ENCODE measurements around the gene DHRS9.

Gene DHRS9

DNA sequence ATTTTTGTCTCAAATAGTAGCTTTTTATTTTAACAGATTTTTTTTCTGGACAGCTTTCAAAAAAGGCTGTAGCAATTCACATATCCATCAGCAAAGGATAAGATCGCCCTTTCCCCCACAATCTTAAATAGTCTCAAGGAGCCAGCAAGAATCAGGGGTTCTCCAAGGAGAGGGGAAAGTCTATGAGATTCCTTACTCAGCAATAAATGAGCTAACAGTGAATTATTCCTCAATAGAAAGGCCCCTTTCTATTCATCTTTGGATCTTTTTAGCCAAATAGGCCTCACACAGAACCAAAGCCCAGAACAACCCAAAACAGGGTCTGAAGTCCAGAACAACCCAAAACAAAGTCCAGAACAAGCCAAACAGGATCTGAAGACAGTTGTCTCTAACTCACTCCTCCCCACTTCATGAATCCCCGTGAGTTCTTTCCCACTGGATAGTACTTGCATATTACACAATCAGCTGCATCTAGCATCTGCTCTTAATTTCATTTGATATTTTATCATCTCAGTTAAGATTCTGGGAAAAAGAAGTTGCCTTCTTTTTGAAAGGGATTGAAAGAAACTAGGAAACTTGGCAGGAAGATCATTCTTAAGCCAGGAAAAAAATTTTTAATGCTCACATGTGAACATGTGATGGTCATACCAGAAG, 3.4 kb upstream of the DHRS9 start:
- peak; percentile 3 for DNase-seq

GRCh38 chr2:169066897-169067296, 2.5 kb upstream of the DHRS9 start:
- DNase-seq = no peak

- DNase-seq = no peak
Measured at GRCh38 chr2:169069833-169070232, 470 bp downstream of the DHRS9 start.

DNA sequence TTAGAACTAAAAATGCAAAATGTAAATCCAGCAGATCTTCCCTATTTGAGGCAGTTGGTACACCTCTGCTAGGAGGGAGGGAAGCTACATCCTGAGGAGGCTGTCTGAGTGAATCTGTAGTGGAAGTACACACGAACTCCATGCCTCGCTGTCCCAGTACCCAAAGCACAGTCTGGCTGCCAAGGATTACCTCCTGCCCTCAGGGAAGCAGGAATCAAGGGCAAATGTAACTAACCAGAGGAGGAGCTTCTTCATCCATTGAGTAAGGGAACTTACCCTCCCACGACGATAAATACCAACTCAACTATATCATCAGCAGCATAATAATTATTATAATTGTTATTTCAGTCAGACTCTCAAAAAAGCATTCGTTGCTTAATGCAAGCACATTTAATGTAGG, 2.1 kb downstream of the DHRS9 start:
- no peak for DNase-seq

DNA sequence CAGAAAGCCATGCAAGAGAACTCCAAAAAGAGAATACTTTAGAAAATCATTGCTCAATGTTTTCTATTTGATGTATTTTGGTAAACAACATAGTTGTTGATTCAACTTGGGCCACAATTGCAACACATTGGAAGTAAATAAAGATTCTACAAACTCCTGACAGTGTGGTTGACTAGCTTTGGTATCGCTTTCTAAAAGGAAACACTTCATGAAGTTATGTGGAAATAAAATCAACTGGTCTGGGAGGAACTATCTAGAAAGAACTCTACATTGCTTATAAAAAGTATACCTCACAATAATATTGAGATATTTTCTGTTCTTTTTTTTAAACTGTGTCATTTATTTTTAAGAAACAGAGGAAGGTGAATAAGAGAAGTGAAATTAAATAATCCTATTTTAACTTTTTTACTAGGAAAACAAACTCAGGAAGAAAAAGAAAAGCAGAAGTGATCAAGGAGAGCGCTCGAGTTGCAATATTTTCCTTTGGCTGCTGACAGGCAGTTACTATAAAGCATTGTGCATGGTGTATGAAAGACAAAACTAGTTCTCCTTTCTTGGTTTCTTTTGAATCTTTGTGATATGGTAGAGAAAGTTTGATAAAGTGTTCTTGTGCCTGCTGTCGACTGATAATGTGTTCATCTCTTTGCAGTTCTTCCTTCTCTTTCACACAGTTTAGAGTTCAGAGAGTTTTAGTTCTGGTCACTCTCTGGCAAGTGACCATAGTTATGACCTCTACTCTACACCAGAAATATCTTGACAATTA, 3.0 kb downstream of the DHRS9 start:
- no peak for DNase-seq

- no peak for DNase-seq
Measured at GRCh38 chr2:169073211-169073962, 4.0 kb downstream of the DHRS9 start.

- DNase-seq = no peak
Measured at GRCh38 chr2:169073963-169074751, 4.8 kb downstream of the DHRS9 start.

DNA sequence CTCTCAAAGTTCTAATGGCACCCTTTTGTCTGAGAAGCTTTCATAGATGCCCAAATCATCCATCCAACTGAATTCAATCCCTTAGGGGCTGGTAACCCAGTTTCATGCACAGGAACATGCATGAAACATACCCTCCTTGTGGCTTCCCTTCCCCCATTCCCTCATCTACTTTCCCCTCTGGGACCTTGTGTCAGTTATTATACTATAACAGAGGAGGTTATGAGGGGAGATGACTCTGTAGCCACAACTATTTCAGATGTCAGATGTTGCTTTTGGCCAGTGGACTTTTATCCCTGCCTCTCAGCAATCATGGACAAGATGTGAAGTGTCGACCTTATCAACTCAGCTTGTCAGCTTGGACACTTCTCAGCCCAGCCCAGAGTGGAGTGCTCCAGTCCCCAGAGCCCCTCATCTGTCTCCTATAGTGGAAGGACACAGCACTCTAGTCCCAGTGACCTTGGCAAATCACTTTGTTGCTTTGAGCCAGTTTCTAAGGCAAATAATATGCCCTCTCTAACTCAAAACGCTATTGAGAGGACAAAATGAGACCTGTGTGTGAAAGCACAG, 8.4 kb downstream of the DHRS9 start:
- no peak for DNase-seq

GRCh38 chr2:169080250-169081069, 11.1 kb downstream of the DHRS9 start:
- no peak for DNase-seq

- DNase-seq = no peak
Measured at GRCh38 chr2:169081551-169081950, 12.2 kb downstream of the DHRS9 start.

- no peak for DNase-seq
Measured at GRCh38 chr2:169082995-169083394, 13.6 kb downstream of the DHRS9 start.

- no peak for DNase-seq
Measured at GRCh38 chr2:169086893-169087467, 17.6 kb downstream of the DHRS9 start.

DNA sequence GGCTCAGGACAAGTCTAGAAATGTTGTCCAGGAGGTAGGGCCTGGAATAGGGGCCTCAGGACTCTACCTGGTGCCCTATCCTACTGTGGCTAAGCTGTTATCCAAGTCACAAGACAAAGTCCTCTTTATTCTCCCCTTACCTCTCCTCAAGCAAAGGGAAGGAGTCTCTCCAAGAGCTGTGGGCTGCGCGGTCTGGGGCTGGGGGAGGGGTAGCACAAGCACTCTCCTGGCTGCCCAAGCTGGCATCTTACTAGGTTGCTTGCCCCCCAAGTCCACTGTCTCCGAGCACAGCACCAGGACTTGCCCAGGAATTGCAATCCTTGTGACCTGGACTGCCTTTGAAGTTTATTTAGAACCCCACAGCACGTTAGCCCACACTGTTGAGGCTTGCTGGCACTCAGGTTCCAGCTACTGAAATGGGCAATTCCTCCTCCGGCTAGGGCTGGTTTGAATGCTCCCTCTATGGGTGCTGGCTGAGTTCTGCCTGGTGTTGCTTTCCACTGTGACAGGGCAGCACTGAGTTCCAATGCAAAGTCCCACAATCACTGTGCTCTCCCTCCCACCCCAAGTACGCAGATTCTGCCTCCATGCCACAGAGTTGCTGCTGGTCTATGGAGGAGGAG, 18.5 kb downstream of the DHRS9 start:
- no peak for DNase-seq

DNA sequence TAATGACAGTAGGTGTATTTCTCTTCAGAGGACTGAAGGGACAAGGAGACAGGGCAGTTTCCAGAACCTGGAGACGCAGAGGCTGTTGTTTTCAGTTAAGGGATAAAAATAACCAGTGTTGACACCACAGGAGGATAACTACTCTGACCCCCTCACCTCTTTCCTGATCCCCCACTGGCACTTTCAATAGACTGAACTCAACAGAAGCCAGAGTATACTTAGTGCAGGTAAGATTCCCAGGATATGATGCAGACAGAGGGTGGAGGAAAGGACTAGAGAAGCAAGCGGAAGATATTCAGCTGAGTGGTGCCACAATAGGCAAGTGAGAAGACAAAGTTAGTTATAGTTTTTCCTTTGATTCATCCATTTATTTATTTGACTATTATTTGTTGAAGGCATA, 19.8 kb downstream of the DHRS9 start:
- DNase-seq = no peak

DNA sequence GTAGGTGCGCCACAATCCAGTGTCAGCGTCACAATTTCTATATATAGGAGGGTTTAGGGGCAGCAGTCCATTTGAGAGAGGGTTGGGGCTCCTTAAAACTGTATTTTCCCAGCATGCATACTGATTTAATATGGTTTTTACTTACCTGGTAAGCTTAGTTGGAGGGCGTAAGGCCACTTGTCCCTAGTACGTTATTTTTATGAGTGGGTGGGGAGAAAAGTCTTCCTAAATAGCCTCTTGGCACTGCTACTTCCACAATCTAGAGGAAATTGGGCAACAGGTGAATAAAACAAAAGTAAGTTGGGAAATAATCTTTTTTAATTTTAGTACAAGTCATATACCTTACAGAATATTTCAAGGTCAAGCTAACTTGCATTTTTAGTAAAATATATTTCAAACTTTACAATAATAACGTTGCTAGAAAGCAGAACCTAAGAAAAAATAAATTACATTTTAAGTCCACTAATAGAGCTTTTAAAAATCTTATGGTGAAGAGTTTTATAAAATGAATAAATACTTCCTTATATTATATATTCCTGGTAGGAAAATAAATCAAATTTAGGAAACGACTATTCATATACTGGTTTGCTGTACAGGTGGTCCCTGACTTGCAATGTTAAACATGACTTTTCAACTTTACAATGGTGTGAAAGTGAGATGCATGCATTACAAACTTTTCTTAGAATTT, 20.9 kb downstream of the DHRS9 start:
- peak; percentile 13 for DNase-seq

DNA sequence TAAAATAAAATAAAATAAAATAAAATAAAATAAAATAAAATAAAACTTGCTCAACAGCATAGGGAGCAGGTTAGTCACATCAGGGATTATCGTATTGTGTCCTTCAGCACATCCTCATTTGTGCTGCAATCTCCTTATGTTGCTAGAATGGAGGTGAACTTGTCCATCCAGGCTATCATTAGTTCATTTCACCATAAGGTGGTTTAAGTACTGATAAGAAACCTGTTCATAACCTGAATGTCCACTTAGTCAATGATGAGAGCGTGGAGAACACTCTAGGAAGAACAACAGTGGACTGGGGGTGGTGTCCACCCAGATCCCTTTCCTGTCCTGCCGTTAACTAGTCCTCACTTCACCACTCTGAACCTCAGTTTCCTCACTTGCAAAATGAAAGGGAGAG, 21.9 kb downstream of the DHRS9 start:
- DNase-seq = no peak

DNA sequence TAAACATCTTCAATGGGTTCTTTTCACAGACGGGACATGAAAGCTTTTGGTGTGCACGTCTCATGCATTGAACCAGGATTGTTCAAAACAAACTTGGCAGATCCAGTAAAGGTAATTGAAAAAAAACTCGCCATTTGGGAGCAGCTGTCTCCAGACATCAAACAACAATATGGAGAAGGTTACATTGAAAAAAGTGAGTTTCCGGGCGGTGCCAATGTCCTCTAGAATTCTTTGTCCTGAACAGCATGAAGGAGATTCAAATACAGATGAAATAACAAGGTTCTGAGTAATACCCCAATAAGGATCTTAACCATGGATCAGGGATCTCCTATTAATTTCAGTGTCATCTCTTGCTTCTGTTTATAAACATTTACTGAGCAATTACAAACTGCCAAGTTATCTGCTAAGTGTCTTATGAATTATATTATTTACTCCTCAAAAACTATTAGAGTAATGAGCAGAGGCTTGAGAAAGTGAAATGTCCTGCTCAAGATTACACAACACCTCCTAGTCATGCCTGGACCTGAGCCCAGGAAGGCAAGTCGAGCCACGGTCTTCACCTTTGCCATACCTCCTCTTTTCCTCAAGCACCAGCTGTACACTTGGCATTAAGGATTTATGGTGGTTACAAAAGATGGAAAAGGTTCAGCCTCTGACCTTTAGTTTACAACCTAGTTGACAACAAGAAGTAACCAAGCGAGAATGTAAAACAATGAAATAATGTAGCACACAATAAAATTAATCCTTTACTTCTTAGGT, 22.6 kb downstream of the DHRS9 start:
- peak; percentile 5 for DNase-seq

- DNase-seq = no peak
Measured at GRCh38 chr2:169093535-169093934, 24.2 kb downstream of the DHRS9 start.

DNA sequence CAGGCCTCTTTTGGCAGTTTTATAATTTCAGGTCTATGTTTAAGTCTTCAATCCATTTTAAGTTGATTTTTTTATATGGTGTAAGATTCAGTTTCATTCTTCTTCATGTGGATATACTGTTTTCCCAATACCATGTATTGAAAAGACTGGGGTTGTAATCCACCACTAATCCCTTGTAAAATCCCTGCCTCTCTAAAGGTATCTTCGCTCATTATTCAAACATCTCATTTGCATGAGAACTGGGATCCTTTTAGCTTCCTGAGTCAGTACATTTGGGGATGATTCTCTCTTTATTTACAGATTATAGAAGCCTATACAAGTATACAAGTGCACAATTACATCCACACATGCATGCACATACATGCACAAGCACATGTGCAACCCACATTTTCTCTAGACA, 25.3 kb downstream of the DHRS9 start:
- DNase-seq = no peak

Data from fibroblast of skin of abdomen (primary cell).